ENCODE measurements around the gene STRIP1.

STRIP1 gene

GRCh38 chr1:110043016-110043415 is 8.6 kb downstream of the STRIP1 start:
- Histone ChIP-seq H3K4me1 (ENCODE audit: low read length) (no peaks in the 10 kb centered on the region), H3K4me3 (ENCODE audit: low read length) (no peak overlapping the region), H3K4me2 (ENCODE audit: low read depth, low read length) (no peak overlapping the region), H3K79me2 (ENCODE audit: low read length) (no peaks in the 10 kb centered on the region), H3K9ac (ENCODE audit: low read length) (no peak overlapping the region), H2AFZ (ENCODE audit: low read length) (no peak overlapping the region), H3F3A (ENCODE audit: insufficient read depth, low read length) (no peaks in the 10 kb centered on the region), H3K9me2 (replicated peaks; ENCODE audit: insufficient read depth, low read length) (no peaks in the 10 kb centered on the region), H3K27me3 (replicated peaks; ENCODE audit: insufficient read depth, low read length) (no peaks in the 10 kb centered on the region), H3K9me3 (replicated peaks; ENCODE audit: insufficient read depth, low read length) (no peaks in the 10 kb centered on the region), H4K20me1 (ENCODE audit: insufficient read depth, low read length) (no peaks in the 10 kb centered on the region), H3K27ac (ENCODE audit: low read length) (no peak overlapping the region), H3K36me3 (replicated peaks; ENCODE audit: insufficient read depth, low read length) (no peaks in the 10 kb centered on the region)
- DNase-seq, result no peak
- TF ChIP-seq CTCF (IDR thresholded peaks at IDR 0.05; ENCODE audit: low read length), result no peak
- TF ChIP-seq EZH2 (optimal IDR thresholded peaks at IDR 0.05; ENCODE audit: low read depth, low read length), result no peak

- Histone ChIP-seq H4K20me1 (ENCODE audit: insufficient read depth, low read length) (no peaks in the 10 kb centered on the region), H3K9me2 (replicated peaks; ENCODE audit: insufficient read depth, low read length) (no peaks in the 10 kb centered on the region), H3K79me2 (ENCODE audit: low read length) (no peaks in the 10 kb centered on the region), H3F3A (ENCODE audit: insufficient read depth, low read length) (no peaks in the 10 kb centered on the region), H3K4me1 (ENCODE audit: low read length) (no peaks in the 10 kb centered on the region), H3K27me3 (replicated peaks; ENCODE audit: insufficient read depth, low read length) (no peaks in the 10 kb centered on the region), H3K4me2 (ENCODE audit: low read depth, low read length) (no peak overlapping the region), H3K9me3 (replicated peaks; ENCODE audit: insufficient read depth, low read length) (no peaks in the 10 kb centered on the region), H3K36me3 (replicated peaks; ENCODE audit: insufficient read depth, low read length) (no peaks in the 10 kb centered on the region), H2AFZ (ENCODE audit: low read length) (no peak overlapping the region), H3K4me3 (ENCODE audit: low read length) (no peak overlapping the region), H3K9ac (ENCODE audit: low read length) (no peak overlapping the region), H3K27ac (ENCODE audit: low read length) (no peak overlapping the region)
- TF ChIP-seq CTCF (IDR thresholded peaks at IDR 0.05; ENCODE audit: low read length), result no peak
- no peak for TF ChIP-seq EZH2 (optimal IDR thresholded peaks at IDR 0.05; ENCODE audit: low read depth, low read length)
- no peak for TF ChIP-seq EZH2phosphoT487 (IDR thresholded peaks at IDR 0.05; ENCODE audit: low read length)
- no peak for DNase-seq
Measured at GRCh38 chr1:110047463-110047862, 13.0 kb downstream of the STRIP1 start.

GRCh38 chr1:110048240-110048639 is 13.8 kb downstream of the STRIP1 start:
- H2AFZ ChIP-seq (ENCODE audit: low read length), result no peak overlapping the region
- H3F3A ChIP-seq (ENCODE audit: insufficient read depth, low read length), result no peaks in the 10 kb centered on the region
- no peaks in the 10 kb centered on the region for H4K20me1 ChIP-seq (ENCODE audit: insufficient read depth, low read length)
- H3K27ac ChIP-seq (ENCODE audit: low read length), result no peak overlapping the region
- no peak overlapping the region for H3K4me3 ChIP-seq (ENCODE audit: low read length)
- H3K9ac ChIP-seq (ENCODE audit: low read length), result no peak overlapping the region
- H3K9me2 ChIP-seq (replicated peaks; ENCODE audit: insufficient read depth, low read length), result no peaks in the 10 kb centered on the region
- TF ChIP-seq EZH2phosphoT487 (IDR thresholded peaks at IDR 0.05; ENCODE audit: low read length), result no peak
- TF ChIP-seq EZH2 (optimal IDR thresholded peaks at IDR 0.05; ENCODE audit: low read depth, low read length), result no peak
- TF ChIP-seq CTCF (IDR thresholded peaks at IDR 0.05; ENCODE audit: low read length), result no peak
- no peaks in the 10 kb centered on the region for H3K4me1 ChIP-seq (ENCODE audit: low read length)
- no peaks in the 10 kb centered on the region for H3K79me2 ChIP-seq (ENCODE audit: low read length)
- no peaks in the 10 kb centered on the region for H3K36me3 ChIP-seq (replicated peaks; ENCODE audit: insufficient read depth, low read length)
- H3K27me3 ChIP-seq (replicated peaks; ENCODE audit: insufficient read depth, low read length), result no peaks in the 10 kb centered on the region
- H3K4me2 ChIP-seq (ENCODE audit: low read depth, low read length), result no peak overlapping the region
- H3K9me3 ChIP-seq (replicated peaks; ENCODE audit: insufficient read depth, low read length), result no peaks in the 10 kb centered on the region
- DNase-seq, result no peak

Data from MM.1S (cell line).